Neuronal stem cell (in vitro differentiated cells): Measurements from ENCODE around the gene ARHGAP23.
"Not testable (repeated sequence)": the region's sequence is repeated elsewhere in the genome, so short reads cannot be mapped to it uniquely, and the experiment has no call there.

Experiments
- DNase-seq: peaks from one replicate; pipeline ENCODE4 v3.0.0-alpha.2; 2013; ENCODE audit warnings: low spot score
- H2AFZ ChIP-seq: one replicate; pipeline ENCODE4 v1.6.1; 2013; ENCODE audit warnings: mild to moderate bottlenecking, low read length, inconsistent platforms
- H2AK5ac ChIP-seq: 2 replicates; pipeline ENCODE4 v1.6.1; 2013; ENCODE audit warnings: low read depth, mild to moderate bottlenecking, inconsistent platforms, low read length, moderate library complexity, mixed read lengths
- H2BK120ac ChIP-seq: 2 replicates; pipeline ENCODE4 v1.6.1; 2013; ENCODE audit warnings: low read depth, mild to moderate bottlenecking, inconsistent platforms, low read length, moderate library complexity, mixed read lengths
- H2BK12ac ChIP-seq: one replicate; pipeline ENCODE4 v1.6.1; 2013; ENCODE audit warnings: low read length, inconsistent platforms
- H2BK15ac ChIP-seq: 2 replicates; pipeline ENCODE4 v1.6.1; 2013; ENCODE audit warnings: mild to moderate bottlenecking, low read length, inconsistent platforms, mixed read lengths
- H2BK5ac ChIP-seq: one replicate; pipeline ENCODE4 v1.6.1; 2013; ENCODE audit warnings: inconsistent platforms, mild to moderate bottlenecking, low read length, moderate library complexity
- H3K14ac ChIP-seq: one replicate; pipeline ENCODE4 v1.6.1; 2013; ENCODE audit warnings: low read length, inconsistent platforms
- H3K18ac ChIP-seq: 2 replicates; pipeline ENCODE4 v1.6.1; 2013; ENCODE audit warnings: low read length, inconsistent platforms
- H3K23ac ChIP-seq: 2 replicates; pipeline ENCODE4 v1.6.1; 2013; ENCODE audit warnings: low read depth, mild to moderate bottlenecking, mixed read lengths, low read length, inconsistent platforms; ENCODE audit not compliant: poor library complexity
- H3K27ac ChIP-seq: replicated peaks from 3 replicates; pipeline ENCODE4 v1.5.1; 2013; ENCODE audit warnings: low read length, inconsistent platforms
- H3K27me3 ChIP-seq, 3 experiments: 2 replicates each; pipeline ENCODE4 v1.6.1; 2013; ENCODE audit warnings: low read length in 3 of 3, mild to moderate bottlenecking in 2 of 3, inconsistent platforms in 1 of 3, low read depth in 1 of 3, mixed read lengths in 1 of 3, moderate library complexity in 1 of 3; ENCODE audit not compliant: control insufficient read depth in 3 of 3, insufficient read depth in 3 of 3
- H3K36me3 ChIP-seq, 2 donors: replicated peaks in 1 of 2; 2 replicates each; pipeline ENCODE4 v1.6.1; 2013; ENCODE audit warnings: low read length in 2 of 2; ENCODE audit not compliant: control insufficient read depth in 2 of 2, insufficient read depth in 2 of 2
- H3K4ac ChIP-seq: 2 replicates; pipeline ENCODE4 v1.6.1; 2013; ENCODE audit warnings: inconsistent platforms, mild to moderate bottlenecking, low read length, moderate library complexity
- H3K4me1 ChIP-seq, 2 donors: 1 replicate in 1 of 2; 2 replicates in 1 of 2; pipeline ENCODE4 v1.6.1; 2013; ENCODE audit warnings: low read length in 2 of 2, low read depth in 1 of 2; ENCODE audit not compliant: control insufficient read depth in 2 of 2, insufficient read depth in 1 of 2
- H3K4me2 ChIP-seq: one replicate; pipeline ENCODE4 v1.6.1; 2013; ENCODE audit warnings: mild to moderate bottlenecking, low read length, inconsistent platforms; ENCODE audit not compliant: insufficient read depth, poor library complexity, severe bottlenecking
- H3K4me3 ChIP-seq, 2 donors: 2 replicates each; pipeline ENCODE4 v1.5.1; 2013; ENCODE audit warnings: low read length in 2 of 2, mild to moderate bottlenecking in 2 of 2, inconsistent platforms in 1 of 2, moderate library complexity in 1 of 2
- H3K79me1 ChIP-seq: one replicate; pipeline ENCODE4 v1.6.1; 2013; ENCODE audit warnings: low read depth, mild to moderate bottlenecking, inconsistent platforms, low read length, moderate library complexity
- H3K9ac ChIP-seq: one replicate; pipeline ENCODE4 v1.6.1; 2013; ENCODE audit warnings: mild to moderate bottlenecking, low read depth, low read length, inconsistent platforms; ENCODE audit not compliant: poor library complexity
- H3K9me3 ChIP-seq, 2 donors: replicated peaks in 1 of 2; 2 replicates each; pipeline versions ENCODE3 to v1.6.1; 2013; ENCODE audit warnings: low read length in 2 of 2, mild to moderate bottlenecking in 2 of 2, inconsistent platforms in 1 of 2, low read depth in 1 of 2, mixed read lengths in 1 of 2, moderate library complexity in 1 of 2; ENCODE audit not compliant: control insufficient read depth in 2 of 2, insufficient read depth in 1 of 2
- H4K8ac ChIP-seq: one replicate; pipeline ENCODE4 v1.6.1; 2013; ENCODE audit warnings: low read depth, mild to moderate bottlenecking, inconsistent platforms, low read length, moderate library complexity
- H4K91ac ChIP-seq: one replicate; pipeline ENCODE4 v1.6.1; 2013; ENCODE audit warnings: low read length, low read depth, mild to moderate bottlenecking, inconsistent platforms; ENCODE audit not compliant: poor library complexity
- WGBS, 2 donors: extraction: QIAGEN DNeasy Blood & Tissue Kit; methylation state at CpG; one replicate each; pipeline ENCODE4 v1.1.7; 2013; ENCODE audit warnings: missing lambda C conversion rate in 2 of 2, mixed read lengths in 1 of 2; ENCODE audit not compliant: insufficient read length in 2 of 2, insufficient replicate concordance in 1 of 2; ENCODE audit errors: extremely low coverage in 2 of 2; 5-methylcytosine and 5-hydroxymethylcytosine counted together

ARHGAP23 gene

DNA sequence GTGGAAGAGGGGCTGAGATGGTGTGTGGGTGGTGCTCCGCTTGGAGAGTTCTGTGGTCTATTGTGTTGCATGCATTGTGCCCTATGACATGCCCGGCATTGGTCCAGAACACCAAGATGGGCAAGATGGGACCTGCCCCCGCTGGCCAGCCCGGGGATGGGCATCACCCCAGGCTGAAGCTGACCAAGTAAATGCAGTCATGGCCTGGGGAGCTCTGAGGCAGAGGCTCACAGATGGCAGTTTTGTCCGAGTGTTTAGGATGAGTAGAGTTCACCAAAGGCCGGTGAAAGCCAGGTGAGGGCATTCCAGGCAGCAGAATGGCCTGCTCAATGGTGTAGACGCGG is 54.4 kb downstream of the ARHGAP23 start:
- not testable (repeated sequence) for H3K4me1 ChIP-seq, H3K4me2 ChIP-seq, H2BK15ac ChIP-seq, H3K9ac ChIP-seq, H4K91ac ChIP-seq, H3K27me3 ChIP-seq, H3K4me3 ChIP-seq, H4K8ac ChIP-seq, H2BK120ac ChIP-seq, H3K27ac ChIP-seq, H3K18ac ChIP-seq, H3K9me3 ChIP-seq, H2BK5ac ChIP-seq, H3K79me1 ChIP-seq, DNase-seq, H2AK5ac ChIP-seq, H3K14ac ChIP-seq, H2BK12ac ChIP-seq, H3K23ac ChIP-seq, H2AFZ ChIP-seq, H3K4ac ChIP-seq
- peaks cover 3 to 13% of the 10 kb centered on the region in 2 donors for H3K36me3 ChIP-seq
- no CpG with 5 or more reads among the region's 8 CpGs for WGBS, 2 donors

DNA sequence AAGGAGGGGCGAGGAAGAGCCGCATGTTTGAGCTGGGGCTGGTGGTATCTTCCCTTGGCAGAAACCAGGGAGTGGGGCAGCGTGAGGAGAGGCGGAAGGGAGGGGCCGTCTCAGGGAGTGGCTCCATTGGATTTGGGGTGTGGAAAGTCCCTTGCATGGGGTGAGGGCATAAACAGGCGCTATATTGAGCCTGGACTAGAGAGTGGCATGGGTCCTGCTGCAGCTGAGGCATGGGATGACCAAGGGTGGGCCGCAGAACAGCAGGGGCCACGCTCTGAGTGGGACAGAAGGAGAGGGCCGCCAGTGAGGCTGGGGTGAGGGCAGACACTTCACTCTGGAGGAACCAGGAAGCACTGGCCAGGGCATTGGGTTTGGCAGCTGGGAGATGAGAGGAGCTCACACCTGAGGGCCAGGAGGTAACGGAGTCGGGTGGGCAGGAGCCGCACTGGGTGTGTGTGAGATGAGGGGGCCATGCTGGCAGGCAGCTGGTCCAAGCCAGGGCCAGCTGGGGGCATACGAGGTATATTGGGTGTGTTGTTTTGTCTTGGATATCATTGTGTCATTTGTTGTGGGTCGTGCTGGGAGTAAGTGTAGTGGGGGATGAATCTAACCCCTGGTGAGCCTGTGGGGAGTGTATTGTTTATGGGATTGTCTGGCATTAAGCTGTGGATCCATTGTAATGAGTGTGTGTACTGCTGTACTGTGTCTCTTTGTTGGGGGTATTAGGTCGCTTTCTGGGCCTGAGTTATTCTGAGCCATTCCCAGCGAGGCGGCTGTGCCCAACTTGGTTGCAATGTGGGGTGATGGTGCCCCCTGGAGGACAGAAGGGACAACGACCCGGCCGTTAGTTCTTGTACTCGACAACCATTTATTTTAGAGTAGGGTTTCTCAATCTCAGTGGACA is 56.2 kb downstream of the ARHGAP23 start:
- peak; percentile 59 for DNase-seq
- Histone ChIP-seq H3K14ac (peak overlapping the region; percentile 71), H3K9ac (peak overlapping the region; percentile 21), H2AK5ac (peak overlapping the region; percentile 63), H2BK12ac (peak overlapping the region; percentile 58), H3K18ac (peak overlapping the region; percentile 80), H4K8ac (peak overlapping the region; percentile 65), H2BK120ac (peak overlapping the region; percentile 72), H3K23ac (peak overlapping the region; percentile 43), H3K36me3 (peaks cover 3 to 13% of the 10 kb centered on the region in 2 donors), H2BK15ac (peak overlapping the region; percentile 67), H2BK5ac (peak overlapping the region; percentile 24)
- H4K91ac ChIP-seq, H3K9me3 ChIP-seq, H2AFZ ChIP-seq, H3K4me1 ChIP-seq, H3K27me3 ChIP-seq, H3K4me3 ChIP-seq, H3K4me2 ChIP-seq, H3K4ac ChIP-seq, H3K79me1 ChIP-seq, H3K27ac ChIP-seq: not testable (repeated sequence)
- WGBS, 2 donors, result no CpG with 5 or more reads among the region's 21 CpGs

DNA sequence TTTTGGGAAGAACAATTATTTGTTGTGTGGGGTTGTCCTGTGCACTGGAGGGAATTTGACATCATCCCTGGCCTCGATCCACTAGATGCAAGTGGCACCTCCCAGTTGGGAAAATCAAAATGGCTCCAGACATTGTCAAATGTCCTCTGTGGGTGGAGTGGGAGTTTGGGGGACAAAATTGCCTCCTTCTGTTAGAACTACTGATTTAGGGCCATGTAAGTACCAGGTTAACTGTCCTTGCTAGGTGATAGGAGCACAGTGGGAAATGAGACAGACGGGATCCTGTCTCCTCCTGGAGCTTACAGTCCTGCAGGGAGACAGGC is 56.8 kb downstream of the ARHGAP23 start:
- Histone ChIP-seq H3K9ac (no peak overlapping the region), H3K14ac (no peak overlapping the region), H3K27me3 (no peaks in the 10 kb centered on the region), H4K91ac (no peak overlapping the region), H3K4me3 (no peak overlapping the region), H3K23ac (no peak overlapping the region), H3K36me3 (peaks cover 2 to 13% of the 10 kb centered on the region in 2 donors), H3K9me3 (no peaks in the 10 kb centered on the region), H3K4me2 (no peak overlapping the region), H3K27ac (no peak overlapping the region), H2BK12ac (no peak overlapping the region), H2BK15ac (no peak overlapping the region), H3K4me1 (peaks cover 0 to 6% of the 10 kb centered on the region in 2 donors), H3K18ac (no peak overlapping the region), H3K79me1 (peaks cover 3% of the 10 kb centered on the region), H2BK5ac (no peak overlapping the region), H2AFZ (no peak overlapping the region), H4K8ac (no peak overlapping the region), H2BK120ac (no peak overlapping the region), H3K4ac (no peak overlapping the region), H2AK5ac (no peak overlapping the region)
- no peak for DNase-seq
- no CpG with 5 or more reads among the region's 2 CpGs for WGBS, 2 donors

DNA sequence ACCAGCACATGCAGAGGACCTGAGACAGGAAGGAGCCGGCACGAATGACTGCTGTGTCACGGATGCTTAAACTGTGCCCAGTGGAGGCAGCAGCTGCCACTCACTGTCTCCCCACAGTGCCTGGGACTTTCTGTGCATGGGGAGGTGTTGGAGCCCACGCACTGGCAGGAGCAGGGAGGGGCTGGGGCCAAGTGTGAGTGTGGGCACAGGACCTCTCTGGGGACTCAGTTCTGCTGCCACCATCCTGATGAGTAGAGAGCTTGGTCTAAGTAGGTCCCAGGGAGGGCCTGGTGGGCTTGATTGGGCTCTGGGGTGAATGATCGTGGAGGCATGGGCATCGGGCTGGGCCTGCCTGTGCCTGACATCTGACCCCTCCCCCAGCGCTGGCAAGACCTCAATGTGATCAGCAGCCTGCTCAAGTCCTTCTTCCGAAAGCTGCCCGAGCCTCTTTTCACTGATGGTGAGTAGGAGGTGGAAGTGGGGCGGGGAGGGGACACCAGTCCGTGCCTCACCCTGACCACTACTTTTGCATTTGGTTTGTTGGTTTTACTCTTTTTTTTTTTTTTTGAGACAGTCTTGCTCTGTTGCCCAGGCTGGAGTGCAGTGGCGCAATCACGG is 57.5 kb downstream of the ARHGAP23 start:
- not testable (repeated sequence) for H2BK12ac ChIP-seq, DNase-seq

More for the DNA sequence above, 57.5 kb downstream of the ARHGAP23 start:
- H3K36me3 ChIP-seq, result peaks cover 2 to 13% of the 10 kb centered on the region in 2 donors
- H2BK15ac ChIP-seq, H3K79me1 ChIP-seq, H2BK120ac ChIP-seq, H2BK5ac ChIP-seq, H3K9me3 ChIP-seq, H3K27me3 ChIP-seq, H3K9ac ChIP-seq, H3K4me1 ChIP-seq, H2AFZ ChIP-seq, H3K4me2 ChIP-seq, H3K18ac ChIP-seq, H3K4me3 ChIP-seq, H3K27ac ChIP-seq, H2AK5ac ChIP-seq, H4K91ac ChIP-seq, H4K8ac ChIP-seq, H3K4ac ChIP-seq, H3K23ac ChIP-seq: not testable (repeated sequence)
- no CpG with 5 or more reads among the region's 13 CpGs for WGBS, 2 donors
- peak overlapping the region; percentile 38 for H3K14ac ChIP-seq
